GM12878 (cell line): ENCODE results near the gene CNNM4. TPM values are rescaled to one million over a fixed set of nuclear protein-coding genes. Genes with fewer than 3 reads are reported as not detected.

Experiments used
- ATAC-seq: fragments of 200-7000 bp; cut with Tn5 transposase; 3 replicates; pipeline ENCODE4 v1.9.1; 2020; ENCODE audit warnings: mild to moderate bottlenecking, moderate library complexity
- BruUV-seq: library from RNA; stranded (reverse); fragments of 400-500 nt; replicated peaks from 2 replicates; lab custom pipeline; 2021; lab: Mats Ljungman, UMichigan
- CTCF ChIA-PET: fragments of 300-600 bp; sonication (Branson Sonifier 250); formaldehyde crosslinking; extraction: SDS; loops from one replicate; lab custom pipeline; 2021; ENCODE audit warnings: inconsistent platforms; lab: Yijun Ruan, JAX
- POLR2A ChIA-PET: fragments of 350-600 bp; formaldehyde crosslinking; extraction: SDS; loops from one replicate; lab custom pipeline; 2021; ENCODE audit warnings: inconsistent platforms; lab: Charles Lee
- RAD21 ChIA-PET: fragments of 300-600 bp; sonication (Branson Sonifier 250); formaldehyde crosslinking; loops from one replicate; lab custom pipeline; 2023; ENCODE audit warnings: antibody characterized with exemption; ENCODE audit not compliant: unreplicated experiment; lab: Charles Lee
- SMC1A ChIA-PET: fragments of 300-600 bp; sonication (Branson Sonifier 250); formaldehyde crosslinking; loops from one replicate; lab custom pipeline; 2023; ENCODE audit not compliant: unreplicated experiment, uncharacterized antibody; lab: Charles Lee
- DNase-seq: peaks from one replicate; pipeline ENCODE4 v3.0.0-alpha.2; 2011; ENCODE audit warnings: low read depth, low spot score
- FAIRE-seq: peaks from 3 replicates; lab custom pipeline; 2011; peaks lifted over from hg19 to GRCh38; lab: Jason Lieb, UNC
- H2AFZ ChIP-seq: 2 replicates; pipeline ENCODE4 v1.6.0; 2011; ENCODE audit warnings: low read depth, low read length, control low read depth; ENCODE audit not compliant: control insufficient read depth
- H3K27ac ChIP-seq: 2 replicates; pipeline ENCODE4 v1.5.1; 2011; ENCODE audit warnings: control low read depth; ENCODE audit not compliant: control insufficient read depth, insufficient read depth
- H3K27me3 ChIP-seq, 2 experiments: replicated peaks in 1 of 2; 2 replicates each; pipeline versions ENCODE4 v1.6.0 to v1.6.1; 2011; ENCODE audit warnings: low read length in 1 of 2; ENCODE audit not compliant: control insufficient read depth in 2 of 2, insufficient read depth in 2 of 2
- H3K36me3 ChIP-seq, 2 experiments: 2 replicates each; pipeline ENCODE4 v1.5.1; 2011; ENCODE audit warnings: low read length in 1 of 2; ENCODE audit not compliant: control insufficient read depth in 2 of 2, insufficient read depth in 2 of 2
- H3K4me1 ChIP-seq: 2 replicates; pipeline ENCODE4 v1.6.1; 2011; ENCODE audit warnings: mild to moderate bottlenecking, low read length, moderate library complexity, mixed read lengths; ENCODE audit not compliant: control insufficient read depth, insufficient read depth
- H3K4me2 ChIP-seq: 2 replicates; pipeline ENCODE4 v1.6.0; 2011; ENCODE audit warnings: control low read depth; ENCODE audit not compliant: control insufficient read depth, insufficient read depth
- H3K4me3 ChIP-seq: fragments of 200-600 bp; sonication (generic); 2 replicates; pipeline ENCODE4 v1.5.1; 2016
- H3K79me2 ChIP-seq: 2 replicates; pipeline ENCODE4 v1.6.0; 2011; ENCODE audit warnings: low read length; ENCODE audit not compliant: control insufficient read depth, insufficient read depth
- H3K9ac ChIP-seq: 2 replicates; pipeline ENCODE4 v1.8.0; 2011; ENCODE audit warnings: low read length, control low read depth, mixed read lengths; ENCODE audit not compliant: control insufficient read depth, insufficient read depth
- H3K9me3 ChIP-seq: replicated peaks from 3 replicates; pipeline ENCODE4 v1.5.1; 2011; ENCODE audit warnings: mild to moderate bottlenecking, low read length; ENCODE audit not compliant: control insufficient read depth, insufficient read depth
- H4K20me1 ChIP-seq: 2 replicates; pipeline ENCODE4 v1.6.0; 2011; ENCODE audit not compliant: control insufficient read depth, insufficient read depth
- ATF7 ChIP-seq: fragments of 450-650 bp; IDR thresholded peaks from 2 replicates; pipeline ENCODE4 v1.6.1; 2016; ENCODE audit warnings: low read depth, mild to moderate bottlenecking
- DPF2 ChIP-seq: fragments of 450-650 bp; IDR thresholded peaks from 2 replicates; pipeline ENCODE4 v1.6.1; 2017; ENCODE audit warnings: mild to moderate bottlenecking
- ESRRA ChIP-seq: IDR thresholded peaks from 2 replicates; pipeline ENCODE4 v1.6.1; 2012; ENCODE audit warnings: mild to moderate bottlenecking, low read length, improper control_type of control experiment
- FOS ChIP-seq: IDR thresholded peaks from 3 replicates; pipeline ENCODE4 v1.6.1; 2011; ENCODE audit warnings: borderline replicate concordance; ENCODE audit not compliant: insufficient read length; ENCODE audit errors: extremely low read depth
- HDGF ChIP-seq: fragments of 450-650 bp; IDR thresholded peaks from 2 replicates; pipeline ENCODE4 v1.6.1; 2016; ENCODE audit warnings: antibody characterized with exemption
- HSF1 ChIP-seq: fragments of 150-350 bp; IDR thresholded peaks from 2 replicates; pipeline ENCODE4 v1.6.1; 2014; ENCODE audit warnings: mild to moderate bottlenecking, low read depth, low read length
- KDM1A ChIP-seq: fragments of 200-600 bp; sonication (generic); IDR thresholded peaks from 2 replicates; pipeline ENCODE4 v1.6.1; 2016; ENCODE audit warnings: borderline replicate concordance
- RFX5 ChIP-seq: IDR thresholded peaks from 2 replicates; pipeline ENCODE4 v1.6.1; 2011; ENCODE audit warnings: low read depth, low read length, improper control_type of control experiment
- TCF7 ChIP-seq: IDR thresholded peaks from 2 replicates; pipeline ENCODE4 v1.6.1; 2014; ENCODE audit warnings: antibody characterized with exemption, borderline replicate concordance
- ZNF217 ChIP-seq: fragments of 450-650 bp; IDR thresholded peaks from 2 replicates; pipeline ENCODE4 v1.6.1; 2017; ENCODE audit warnings: antibody characterized with exemption, mild to moderate bottlenecking
- ZNF24 ChIP-seq: fragments of 450-650 bp; IDR thresholded peaks from 2 replicates; pipeline ENCODE4 v1.6.1; 2017; ENCODE audit warnings: antibody characterized with exemption, mild to moderate bottlenecking
- WGBS: methylation state at CpG from one replicate; pipeline ENCODE4 v1.1.6; 2016; ENCODE audit warnings: low lambda C conversion rate; ENCODE audit not compliant: insufficient replicate concordance, insufficient coverage; ENCODE audit errors: missing lambda C conversion rate; 5-methylcytosine and 5-hydroxymethylcytosine counted together
- in situ Hi-C: fragments of 300-500 bp; cut with MboI; formaldehyde crosslinking; loops from 9 replicates; pipeline ENCODE4 v1.14.3; 2018; ENCODE audit warnings: mixed read lengths
- intact Hi-C: fragments of 100-400 bp; cut with micrococcal nuclease; formaldehyde crosslinking; loops from one replicate; pipeline ENCODE4 v1.14.2; 2022; ENCODE audit not compliant: unreplicated experiment
- polyA plus RNA-seq, 11 experiments: library from polyadenylated mRNA; depleted of rRNA in 4 of 11; unstranded in 6 of 11; stranded (reverse) in 5 of 11; fragments of >200 nt; fragmentation: Nextera tagmentation in 4 of 11; fragmentation: Illumina TruSeq in 1 of 11; extraction: Ambion mirVana in 4 of 11; extraction: Trizol in 1 of 11; gene quantifications; 1 replicate in 1 of 11; 2 replicates in 10 of 11; pipeline versions ENCODE4 v1.2.1 to v1.2.3, GENCODE V29; 2011 to 2016; ENCODE audit warnings: inconsistent platforms in 2 of 11, missing spikeins in 2 of 11, low read depth in 1 of 11
- total RNA-seq, 4 experiments: library from RNA; depleted of rRNA in 3 of 4; stranded (reverse); fragments of >200 nt in 3 of 4; fragmentation: Illumina TruSeq in 1 of 4; extraction: Trizol in 1 of 4; gene quantifications; 2 replicates each; pipeline versions ENCODE4 v1.2.1 to v1.2.3, GENCODE V29; 2013 to 2021
- TF ChIP-seq, protein P1 (sequence below): fragments of 450-650 bp; IDR thresholded peaks from 2 replicates; pipeline ENCODE4 v1.6.1; 2017; ENCODE audit warnings: low read depth, mild to moderate bottlenecking, moderate library complexity
- TF ChIP-seq, protein P2 (sequence below): fragments of 450-650 bp; IDR thresholded peaks from 2 replicates; pipeline ENCODE4 v1.6.1; 2017; ENCODE audit warnings: borderline replicate concordance

The CNNM4 gene
- total and polyA plus RNA-seq, 10 of the 15 experiments (the other 5 are each of a cell fraction or from before 2014, with no cell fraction given): 2.4 to 13.8 (median 8.1) TPM

DNA sequence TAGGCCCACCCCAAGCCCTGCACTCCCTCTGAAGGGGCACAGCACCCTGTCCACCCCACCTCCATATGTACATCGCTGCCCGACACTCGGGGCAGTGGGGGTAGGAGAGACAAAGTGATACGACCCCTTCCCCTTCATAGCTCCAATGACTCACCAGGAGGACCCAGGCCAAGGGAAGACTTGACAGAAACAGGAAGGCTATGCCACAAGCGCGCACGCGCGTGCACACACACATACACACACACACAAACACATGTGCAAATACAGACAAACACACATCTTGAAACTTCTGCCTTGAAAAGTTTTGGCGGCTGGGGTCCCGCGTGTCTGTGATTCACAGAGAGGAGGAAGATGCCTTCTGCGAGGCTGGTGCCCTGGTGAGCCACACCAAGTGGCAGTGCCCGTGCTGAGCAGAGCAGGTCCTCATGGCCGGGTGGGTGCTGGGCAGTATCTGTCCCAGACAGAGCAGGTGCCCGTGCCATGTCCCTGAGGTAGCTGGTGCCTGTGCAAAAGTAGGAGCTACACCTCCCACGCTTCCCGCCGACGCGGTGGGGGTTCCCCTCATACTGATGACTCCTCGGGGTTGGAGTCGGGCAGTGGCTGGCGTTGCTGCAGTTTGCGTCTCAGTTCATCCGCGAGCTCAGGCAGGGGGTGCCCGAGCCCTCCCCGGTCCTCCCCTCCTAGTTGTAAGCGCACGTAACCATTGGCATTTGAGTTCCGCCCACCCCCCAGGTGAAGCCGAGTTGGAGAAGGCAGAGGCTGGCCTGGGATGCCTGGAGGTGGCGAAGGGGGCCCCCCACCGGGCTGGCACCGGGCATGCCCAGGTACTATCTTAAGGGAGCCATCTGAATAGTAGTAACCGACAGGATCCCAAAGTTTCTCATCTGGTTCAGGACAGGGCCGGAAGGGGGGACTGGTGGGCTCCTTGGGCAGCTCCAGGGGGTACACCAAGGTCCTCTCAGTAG, 99.6 kb downstream of the CNNM4 start:
- no peak overlapping the region for H3K27ac ChIP-seq
- RAD21 ChIA-PET: interaction anchor here (3.6 kb wide), 1 partner anchor 8 kb away, joined by 39 read pairs; no protein-coding TSS in a partner anchor
- WGBS: 84% methylated on average over 31 of the region's 38 CpGs
- H4K20me1 ChIP-seq: no peaks in the 10 kb centered on the region
- POLR2A ChIA-PET: interaction anchor here (1.6 kb wide), 1 partner anchor 94 kb away, joined by 4 read pairs; no protein-coding TSS in a partner anchor
- no peak overlapping the region for H2AFZ ChIP-seq
- no peaks in the 10 kb centered on the region for H3K9me3 ChIP-seq
- SMC1A ChIA-PET: no interaction called here
- DNase-seq: no peak
- TF ChIP-seq KDM1A (no peak), ZNF217 (no peak), FOS (no peak), TCF7 (no peak), ATF7 (no peak), ESRRA (no peak), DPF2 (no peak), ZNF24 (no peak), HSF1 (no peak), RFX5 (no peak), HDGF (no peak)
- TF ChIP-seq, protein P1, sequence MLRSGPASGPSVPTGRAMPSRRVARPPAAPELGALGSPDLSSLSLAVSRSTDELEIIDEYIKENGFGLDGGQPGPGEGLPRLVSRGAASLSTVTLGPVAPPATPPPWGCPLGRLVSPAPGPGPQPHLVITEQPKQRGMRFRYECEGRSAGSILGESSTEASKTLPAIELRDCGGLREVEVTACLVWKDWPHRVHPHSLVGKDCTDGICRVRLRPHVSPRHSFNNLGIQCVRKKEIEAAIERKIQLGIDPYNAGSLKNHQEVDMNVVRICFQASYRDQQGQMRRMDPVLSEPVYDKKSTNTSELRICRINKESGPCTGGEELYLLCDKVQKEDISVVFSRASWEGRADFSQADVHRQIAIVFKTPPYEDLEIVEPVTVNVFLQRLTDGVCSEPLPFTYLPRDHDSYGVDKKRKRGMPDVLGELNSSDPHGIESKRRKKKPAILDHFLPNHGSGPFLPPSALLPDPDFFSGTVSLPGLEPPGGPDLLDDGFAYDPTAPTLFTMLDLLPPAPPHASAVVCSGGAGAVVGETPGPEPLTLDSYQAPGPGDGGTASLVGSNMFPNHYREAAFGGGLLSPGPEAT: no peak
- TF ChIP-seq, protein P2, sequence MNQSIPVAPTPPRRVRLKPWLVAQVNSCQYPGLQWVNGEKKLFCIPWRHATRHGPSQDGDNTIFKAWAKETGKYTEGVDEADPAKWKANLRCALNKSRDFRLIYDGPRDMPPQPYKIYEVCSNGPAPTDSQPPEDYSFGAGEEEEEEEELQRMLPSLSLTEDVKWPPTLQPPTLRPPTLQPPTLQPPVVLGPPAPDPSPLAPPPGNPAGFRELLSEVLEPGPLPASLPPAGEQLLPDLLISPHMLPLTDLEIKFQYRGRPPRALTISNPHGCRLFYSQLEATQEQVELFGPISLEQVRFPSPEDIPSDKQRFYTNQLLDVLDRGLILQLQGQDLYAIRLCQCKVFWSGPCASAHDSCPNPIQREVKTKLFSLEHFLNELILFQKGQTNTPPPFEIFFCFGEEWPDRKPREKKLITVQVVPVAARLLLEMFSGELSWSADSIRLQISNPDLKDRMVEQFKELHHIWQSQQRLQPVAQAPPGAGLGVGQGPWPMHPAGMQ: no peak
- TF ChIP-seq, all 136 proteins: peak for 0
- H3K4me2 ChIP-seq: no peak overlapping the region
- no peaks in the 10 kb centered on the region for H3K27me3 ChIP-seq
- CTCF ChIA-PET: interaction anchor here (1.0 to 10.4 kb wide), 3 partner anchors 92 to 252 kb away, joined by 3 to 238 read pairs (median 4); no protein-coding TSS in a partner anchor
- ATAC-seq (no peak), FAIRE-seq (no peak)
- intact Hi-C loops (no loop called here), in situ Hi-C loops (no loop called here)
- BruUV-seq: no TSS peak
- H3K9ac ChIP-seq: no peak overlapping the region
- H3K36me3 ChIP-seq: peaks cover 10 to 25% of the 10 kb centered on the region in 2 experiments; a peak in 3 of 4 replicates
- H3K79me2 ChIP-seq: peaks cover 18% of the 10 kb centered on the region
- peaks cover 3% of the 10 kb centered on the region; the same call in 1 of the 2 replicates for H3K4me1 ChIP-seq
- no peak overlapping the region for H3K4me3 ChIP-seq
